ENCODE results near the gene WDR18.
A peak's percentile ranks its signal among the peaks of the same experiment; 100 is the strongest.
"Not testable (repeated sequence)": the region's sequence is repeated elsewhere in the genome, so short reads cannot be mapped to it uniquely, and the experiment has no call there.

Gene WDR18

DNA sequence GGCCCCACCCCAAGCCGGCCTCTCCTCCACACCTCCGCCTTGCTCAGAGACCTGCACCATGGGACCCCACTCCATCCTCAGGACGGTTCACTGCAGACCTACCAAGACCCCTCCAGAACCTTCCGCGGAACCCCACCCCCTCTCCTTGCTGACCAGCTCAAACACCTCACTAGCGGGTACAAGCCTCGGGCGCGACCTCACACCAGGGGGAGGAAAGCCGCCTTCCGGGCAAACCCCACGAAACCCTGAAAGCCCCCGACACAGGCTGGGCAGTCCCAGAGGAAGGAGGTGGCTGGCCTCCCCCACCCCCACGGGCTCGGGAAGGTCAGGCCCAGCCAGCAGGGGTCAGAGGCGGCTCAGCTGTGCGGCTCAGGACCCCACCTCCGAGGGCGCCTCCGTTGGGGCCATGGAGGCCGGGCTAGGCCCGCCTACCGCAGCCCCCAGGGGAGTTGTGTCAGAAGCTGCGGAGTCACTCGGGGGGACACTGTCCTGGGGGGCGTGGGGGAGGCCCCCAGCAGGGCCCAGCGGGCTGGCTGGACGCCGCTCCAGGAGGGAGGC, 25.9 kb downstream of the WDR18 start:
- DNase-seq: no peak

DNA sequence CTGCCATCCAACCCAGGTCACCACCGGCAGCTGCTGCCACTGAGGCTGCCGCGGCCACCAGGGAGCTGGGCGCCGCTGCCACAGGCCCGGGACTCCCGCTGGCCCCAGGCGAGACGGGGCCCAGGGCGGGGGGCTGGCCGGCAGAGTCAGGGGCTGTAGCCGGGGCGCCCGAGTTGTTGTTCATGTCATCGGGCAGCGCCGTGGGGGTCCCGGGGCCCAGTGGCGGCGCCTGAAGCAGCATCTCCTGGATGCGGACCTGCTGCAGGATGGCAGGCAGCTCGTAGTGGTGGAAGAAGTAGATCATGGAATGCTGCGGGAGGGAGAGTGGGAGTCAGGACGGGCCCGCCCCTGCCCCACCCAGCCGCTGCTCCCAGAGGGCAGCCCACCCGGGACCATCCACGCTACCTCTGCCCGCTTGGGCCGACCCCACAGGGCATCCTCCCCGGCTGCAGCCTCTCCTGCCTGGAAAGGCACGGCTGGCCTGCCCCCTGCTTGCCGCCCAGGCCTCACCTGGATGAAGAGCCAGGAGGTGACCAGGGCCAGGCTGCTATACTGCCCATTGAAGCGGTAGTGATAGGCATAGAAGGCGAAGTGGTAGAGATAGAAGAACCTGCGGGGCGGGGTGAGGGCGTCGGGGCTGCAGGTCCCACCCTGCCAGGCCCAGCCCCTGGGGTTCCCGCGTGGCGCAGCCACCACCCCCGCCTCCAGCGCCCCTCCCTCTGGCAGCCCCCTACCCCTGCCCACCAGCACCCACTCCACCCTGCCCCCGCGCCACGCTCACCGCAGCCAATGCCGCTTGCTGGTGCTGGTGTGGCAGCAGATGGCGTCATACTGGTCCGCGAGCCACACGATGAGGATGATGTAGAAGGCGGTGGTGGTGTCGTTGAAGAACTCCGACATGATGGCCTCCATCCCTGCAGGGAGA, 26.7 kb downstream of the WDR18 start:
- no peak for DNase-seq

DNA sequence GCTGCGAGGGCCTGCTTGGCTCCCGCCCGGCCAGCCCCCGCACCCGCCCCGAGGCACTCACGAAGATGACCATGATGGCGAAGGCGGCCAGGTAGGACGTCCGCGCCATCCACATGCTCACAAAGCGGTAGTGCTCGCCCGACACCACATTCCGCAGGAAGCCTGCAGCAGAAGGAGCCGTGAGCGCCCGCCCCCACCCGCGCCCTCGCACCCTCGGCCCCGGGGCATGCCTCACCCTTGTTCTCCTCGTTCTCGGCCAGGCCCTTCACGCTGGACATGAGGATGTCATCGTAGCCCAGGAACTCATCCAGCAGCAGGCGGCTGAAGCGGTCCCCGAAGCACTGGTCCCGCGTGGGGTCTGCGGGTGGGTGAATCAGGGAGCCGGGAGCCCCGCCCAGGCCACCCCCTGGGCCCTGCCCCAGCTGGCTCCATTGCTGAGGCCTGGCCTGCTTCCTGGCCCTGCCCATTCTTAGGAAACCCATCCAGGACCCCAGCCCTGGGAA, 27.7 kb downstream of the WDR18 start:
- DNase-seq: no peak

DNA sequence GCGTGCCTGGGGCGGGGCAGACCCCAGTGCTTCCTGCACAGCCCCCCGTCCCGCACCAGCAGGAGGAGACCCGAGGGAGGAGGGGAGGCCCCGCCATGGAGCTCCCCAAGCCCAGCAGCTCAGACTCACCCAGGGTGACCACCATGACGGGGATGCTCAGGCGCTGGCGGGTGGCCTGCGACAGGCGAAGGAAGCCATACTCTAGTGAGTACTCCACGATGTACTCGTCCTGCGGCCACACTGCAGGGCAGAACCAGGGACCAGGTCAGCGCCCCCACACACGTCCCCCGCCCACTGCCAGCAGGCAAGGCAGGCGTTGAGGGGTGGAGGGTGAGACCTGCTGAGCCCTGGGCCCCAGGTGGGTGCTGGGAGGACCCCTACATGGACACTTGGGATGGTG, 28.2 kb downstream of the WDR18 start:
- no peak for DNase-seq

DNA sequence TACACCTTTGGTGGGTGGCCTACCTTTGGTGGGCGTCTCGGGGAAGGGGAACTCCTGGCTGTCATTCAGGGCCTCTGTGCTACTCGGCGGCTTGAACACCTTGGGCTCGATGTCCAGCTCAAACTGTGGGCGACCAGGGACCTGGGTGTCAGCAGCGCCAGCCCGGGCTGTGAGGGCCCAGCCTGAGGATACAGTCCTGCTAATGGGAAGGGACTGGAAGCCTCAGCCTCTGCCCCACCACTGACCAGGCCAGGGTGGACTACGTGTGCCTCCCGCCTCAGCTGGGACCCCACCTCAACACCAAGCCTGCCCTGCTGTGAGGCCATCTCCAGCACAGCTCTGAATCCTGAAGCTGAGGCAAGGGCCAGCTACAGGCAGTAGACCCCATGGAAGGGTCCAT, 29.1 kb downstream of the WDR18 start:
- no peak for DNase-seq

DNA sequence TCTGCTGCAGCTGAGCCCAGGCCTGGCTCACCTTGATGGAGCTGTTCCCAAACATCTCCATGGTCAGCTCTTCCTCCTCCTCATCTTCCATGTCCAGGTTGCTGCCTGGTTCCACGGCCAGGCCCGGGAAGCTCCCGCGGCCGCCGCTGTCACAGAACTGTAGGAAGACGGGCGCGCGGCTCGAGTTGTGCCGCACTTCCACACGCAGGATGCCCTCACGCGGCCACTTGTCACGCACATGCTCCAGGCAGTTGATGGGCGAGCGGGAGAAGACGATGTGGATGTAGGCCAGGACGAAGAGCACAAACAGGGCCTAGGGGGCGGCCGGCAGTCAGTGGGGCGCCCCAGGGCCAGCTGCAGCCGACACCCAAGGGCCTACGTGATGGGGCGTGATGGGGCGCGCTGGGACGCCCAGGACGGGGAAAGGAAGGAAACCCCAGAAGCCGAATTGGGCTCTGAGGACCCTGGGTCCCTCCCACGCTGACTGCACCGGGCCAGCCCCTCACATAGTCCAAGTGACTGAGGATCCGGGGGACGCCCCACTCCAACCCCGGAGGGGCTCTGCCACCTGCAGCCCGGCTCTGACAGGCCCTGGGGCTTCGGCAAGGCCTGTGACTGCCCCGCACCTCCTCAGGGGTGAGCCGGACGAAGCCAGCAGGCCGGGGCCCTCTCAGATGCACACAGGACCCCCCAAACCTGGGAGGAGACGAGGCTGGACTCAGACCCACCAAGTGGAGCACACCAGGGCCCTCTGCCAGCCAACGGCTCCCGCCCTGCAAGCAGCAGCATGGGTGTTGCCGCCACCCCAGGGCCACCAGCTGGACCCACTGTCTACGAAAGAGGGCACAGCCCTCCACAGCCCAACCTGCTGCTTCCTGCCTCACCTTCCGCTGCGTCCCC, 30.3 kb downstream of the WDR18 start:
- DNase-seq: no peak

DNA sequence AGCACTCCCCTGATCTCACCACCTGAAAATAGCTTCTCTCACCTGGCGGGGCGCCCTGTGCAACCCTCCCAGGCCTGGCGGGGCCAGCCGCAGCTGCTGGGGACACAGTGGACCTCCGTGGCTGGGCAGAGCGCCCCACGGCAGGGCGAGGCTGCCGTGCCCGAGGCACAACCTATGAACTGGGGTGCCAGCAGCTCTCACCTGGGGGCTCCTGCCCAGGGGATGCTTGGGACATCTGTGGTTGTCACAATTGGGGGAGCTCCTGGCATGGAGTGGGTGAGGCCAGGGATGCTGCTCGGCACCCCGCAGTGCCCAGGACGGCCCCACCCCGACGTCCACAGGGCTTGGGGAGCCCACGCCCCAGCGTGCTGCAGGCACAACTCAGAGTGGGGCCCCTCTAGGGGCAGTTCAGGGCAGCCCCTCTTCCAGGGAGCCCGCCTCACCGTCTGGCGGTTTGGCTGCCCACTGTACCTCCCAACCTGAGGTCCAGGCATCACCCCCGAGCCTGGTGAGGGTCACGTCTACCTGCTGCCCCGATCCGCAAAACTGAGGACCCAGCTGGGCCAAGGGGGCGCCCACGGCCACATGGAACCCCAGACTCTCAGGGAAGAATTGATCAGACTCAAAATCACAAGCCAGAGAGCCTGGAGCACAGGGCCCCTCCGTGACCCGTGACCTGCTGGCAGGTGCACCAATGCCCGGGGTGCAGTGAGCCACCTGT, 31.1 kb downstream of the WDR18 start:
- DNase-seq: no peak

DNA sequence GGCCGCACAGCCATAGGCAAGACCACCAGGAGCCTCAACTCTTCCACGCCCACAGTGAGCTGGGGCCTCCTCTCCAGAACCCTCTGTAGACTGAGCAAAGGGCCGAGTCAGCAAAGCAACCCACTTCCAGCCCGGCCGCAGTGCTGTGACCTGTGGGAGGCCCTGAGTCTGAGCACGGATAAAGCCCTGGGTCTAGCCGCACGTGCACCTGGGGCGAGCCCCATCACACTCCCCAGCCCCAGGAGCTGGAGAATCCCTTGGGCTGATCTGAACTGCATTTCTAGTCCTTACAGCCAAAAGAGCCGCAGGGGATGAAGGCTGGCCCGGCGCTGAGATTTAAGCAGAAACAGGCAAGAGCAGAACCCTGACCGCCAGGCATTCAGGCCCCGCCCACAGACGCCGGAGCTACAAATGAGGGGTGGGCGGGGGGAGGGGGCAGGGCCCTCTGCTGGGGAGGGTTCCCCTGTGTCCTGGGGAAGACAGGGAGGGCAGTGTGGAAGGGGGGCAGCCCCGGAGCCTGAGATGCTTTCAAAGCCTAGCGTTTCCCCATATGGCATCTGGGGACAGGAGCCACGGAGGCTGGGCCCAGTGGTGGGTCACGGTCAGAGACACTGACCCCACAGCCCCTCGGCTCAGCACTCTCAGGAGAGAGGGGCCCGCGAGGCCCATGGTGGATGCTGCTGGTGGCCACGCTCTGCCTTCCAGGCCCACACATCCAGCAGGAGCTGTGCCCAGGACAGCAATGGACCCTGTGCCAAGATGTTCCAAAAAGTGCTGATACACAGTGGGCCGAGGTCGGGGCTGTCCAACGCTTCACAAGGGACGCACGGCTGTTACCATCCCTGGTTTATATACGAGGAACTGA, 31.9 kb downstream of the WDR18 start:
- DNase-seq: no peak

DNA sequence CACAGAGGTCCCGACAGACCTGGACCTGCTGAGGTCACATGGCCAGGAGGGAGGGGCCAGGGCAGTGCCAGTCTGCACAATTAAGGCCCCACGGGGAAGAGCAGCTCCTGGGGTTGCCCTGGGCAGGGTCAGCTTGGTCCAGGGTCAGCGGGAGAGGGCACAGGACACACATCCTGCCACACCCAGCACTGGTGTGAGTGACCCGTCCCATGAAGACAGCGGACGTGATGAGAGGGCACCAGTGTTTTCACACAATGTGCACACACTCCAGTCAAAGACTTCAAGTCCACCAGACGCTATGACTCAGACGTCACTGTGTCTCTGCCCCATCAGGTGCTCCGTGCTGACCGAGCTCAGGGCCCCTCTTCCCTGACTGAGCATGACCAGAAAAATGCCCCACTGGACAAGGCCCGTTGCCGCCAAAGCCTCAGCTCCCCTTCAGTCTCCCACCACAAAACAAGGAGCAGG, 32.5 kb downstream of the WDR18 start:
- DNase-seq: no peak

DNA sequence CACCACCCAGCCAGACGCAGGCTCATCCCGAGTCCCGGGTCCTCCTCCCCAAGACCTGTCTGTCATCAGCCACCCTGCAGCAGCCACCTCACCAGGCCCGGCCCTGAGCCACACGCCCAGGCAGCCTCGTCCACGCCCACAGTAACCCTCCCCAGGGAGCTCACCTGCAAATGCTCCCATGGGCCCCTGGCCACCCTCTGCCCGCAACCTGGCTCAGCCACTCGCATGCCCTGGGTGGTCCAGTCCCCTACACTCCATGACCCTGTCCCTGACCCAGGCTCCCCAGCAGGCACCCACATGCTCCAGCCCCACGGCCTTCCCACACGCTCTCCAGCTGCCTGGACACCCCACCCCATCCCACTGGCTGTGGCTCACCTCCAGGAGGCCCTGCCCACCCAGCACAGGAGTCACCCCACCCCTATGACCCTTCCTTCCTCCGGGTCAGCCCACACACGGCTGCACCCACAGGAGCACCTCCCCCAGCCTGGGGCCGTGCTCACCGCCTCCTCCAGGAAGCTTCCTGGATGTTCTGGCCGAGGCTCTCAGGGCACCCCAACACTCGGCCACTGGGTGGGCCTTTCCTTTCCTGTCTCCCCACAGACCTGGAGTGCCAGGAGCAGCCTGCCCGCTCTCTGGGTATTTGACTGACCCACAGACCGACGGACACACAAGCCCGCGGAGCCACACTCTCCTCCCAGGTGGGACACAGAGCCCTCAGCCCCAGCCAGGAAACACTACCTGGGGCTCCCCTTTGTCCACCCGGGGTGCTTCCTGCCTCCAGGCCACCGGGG, 33.2 kb downstream of the WDR18 start:
- DNase-seq: no peak

DNA sequence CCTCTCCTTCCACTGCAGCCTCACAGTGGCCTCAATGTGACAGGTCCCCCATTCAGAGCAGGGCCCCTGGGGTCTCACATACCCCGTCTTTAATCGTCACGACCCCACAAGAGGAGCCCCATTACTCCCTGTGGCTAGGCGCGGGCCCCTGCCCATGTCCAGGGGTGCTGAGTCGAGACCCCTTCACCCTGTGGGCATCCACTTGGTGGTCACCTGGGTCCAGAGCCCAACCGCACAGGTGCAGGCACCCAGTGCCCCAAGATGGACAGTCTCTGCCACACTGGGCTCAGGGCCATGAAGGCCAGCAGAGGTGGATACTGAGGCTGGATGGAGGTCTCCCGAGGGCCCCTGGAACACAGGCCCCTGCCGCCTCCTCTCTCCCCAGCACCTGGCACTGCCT, 33.8 kb downstream of the WDR18 start:
- DNase-seq: no peak

DNA sequence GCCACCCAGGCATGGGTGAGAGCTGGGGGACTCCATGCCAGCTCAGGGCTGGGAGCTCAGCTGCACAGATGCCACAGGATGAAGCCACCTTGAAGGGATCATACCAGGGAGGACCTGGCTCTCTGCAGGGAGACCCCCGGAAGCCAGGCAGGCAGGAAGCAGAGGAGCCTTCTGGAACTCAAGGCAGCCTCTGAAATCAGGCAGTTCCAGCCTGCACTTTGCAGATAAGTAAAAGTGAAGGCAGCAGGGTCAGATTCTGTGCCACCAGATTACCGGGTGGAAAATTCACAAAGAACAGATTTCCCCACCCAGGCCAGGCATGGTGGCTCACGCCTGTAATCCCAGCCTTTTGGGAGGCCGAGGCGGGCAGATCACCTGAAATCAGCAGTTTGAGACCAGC, 34.2 kb downstream of the WDR18 start:
- no peak for DNase-seq

DNA sequence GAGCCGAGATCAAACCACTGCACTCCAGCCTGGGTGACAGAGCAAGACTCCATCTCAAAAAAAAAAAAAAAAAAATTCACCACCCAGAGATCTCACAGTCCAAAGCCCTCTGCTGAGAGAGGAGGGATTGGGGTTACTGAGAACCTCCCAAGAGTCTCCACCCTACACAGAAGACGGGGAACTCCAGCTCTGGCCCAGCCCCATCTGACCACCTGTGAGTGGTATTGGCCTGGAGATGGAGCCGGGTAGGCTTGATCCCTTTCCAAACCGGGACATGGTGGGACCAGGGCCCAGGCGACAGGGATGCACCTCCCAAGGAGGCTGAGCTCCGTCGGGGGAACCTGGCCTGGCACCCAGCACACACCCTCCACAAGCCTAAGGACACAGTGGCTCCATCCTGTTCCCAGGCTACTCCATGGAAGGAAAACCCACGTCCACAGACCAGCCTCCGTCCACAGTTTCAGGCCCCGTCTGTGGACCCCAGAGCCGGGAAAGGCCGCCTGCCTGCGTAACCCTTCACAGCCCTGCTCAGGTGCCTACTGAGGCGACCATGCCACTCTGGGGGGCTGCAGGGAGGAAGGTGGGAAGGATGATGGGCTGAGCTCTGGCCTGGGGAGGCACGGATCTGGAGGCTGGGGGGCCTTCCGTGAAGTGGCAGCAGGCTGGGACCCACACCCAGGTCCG, 34.9 kb downstream of the WDR18 start:
- no peak for DNase-seq

DNA sequence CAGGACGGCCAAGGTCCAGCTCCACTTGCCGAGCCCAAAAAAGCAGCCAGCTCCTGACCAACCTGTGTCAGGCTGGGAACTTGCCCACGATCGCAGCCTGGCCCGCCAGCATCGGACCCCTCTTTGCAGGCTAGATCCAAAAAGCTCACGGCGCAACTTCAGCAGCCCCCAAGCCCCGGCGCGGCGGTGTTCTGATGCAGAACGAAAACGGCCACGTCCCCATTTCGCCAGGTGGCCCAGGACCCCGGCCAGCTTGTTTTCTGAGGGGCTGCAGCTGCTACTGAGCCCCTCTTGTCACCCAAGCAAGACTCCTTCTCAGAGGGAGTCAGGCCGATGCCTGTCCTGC, 35.4 kb downstream of the WDR18 start:
- no peak for DNase-seq

DNA sequence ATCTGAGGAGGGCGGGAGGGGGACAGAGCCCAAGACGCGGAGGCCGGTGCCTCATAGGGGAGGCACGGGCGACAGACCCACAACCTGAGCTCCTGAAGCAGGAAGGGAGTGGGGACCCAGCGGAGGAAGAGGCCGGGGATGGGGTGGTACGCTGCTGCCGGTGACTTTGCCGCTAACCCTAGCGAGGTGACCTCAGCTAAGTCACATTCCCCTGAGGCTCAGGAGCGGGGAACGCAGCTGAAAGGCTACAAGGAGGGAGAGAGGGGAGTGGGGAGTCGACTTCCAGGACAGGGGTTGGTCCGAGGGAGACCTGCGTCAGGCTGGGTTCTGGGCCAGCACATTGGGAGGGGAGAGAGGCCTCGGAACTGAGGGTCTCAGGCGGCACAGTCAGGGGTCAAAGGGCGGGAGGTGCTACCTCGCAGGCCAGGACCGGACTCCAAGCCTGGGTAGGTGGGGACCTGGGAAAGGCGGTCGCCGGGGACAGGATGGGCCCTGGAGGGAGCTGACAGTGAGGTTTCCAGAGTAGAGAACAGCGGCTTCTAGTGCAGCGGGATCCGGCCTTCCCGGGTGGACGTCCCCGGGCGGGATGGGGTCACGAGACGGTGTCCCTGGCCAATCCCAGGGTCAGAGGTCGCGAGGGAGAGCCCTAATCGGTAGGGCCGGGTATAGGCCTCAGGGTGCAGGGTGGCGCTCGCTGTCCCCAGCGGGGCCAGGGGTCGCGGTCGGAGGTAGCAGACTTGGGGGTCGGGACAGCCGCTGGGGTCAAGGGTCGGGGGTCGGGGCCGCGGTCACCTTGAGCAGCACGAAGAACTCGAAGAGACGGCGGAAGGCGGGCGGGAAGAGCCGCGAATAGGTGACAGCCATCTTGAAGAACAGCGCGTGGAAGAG, 36.1 kb downstream of the WDR18 start:
- DNase-seq: no peak

DNA sequence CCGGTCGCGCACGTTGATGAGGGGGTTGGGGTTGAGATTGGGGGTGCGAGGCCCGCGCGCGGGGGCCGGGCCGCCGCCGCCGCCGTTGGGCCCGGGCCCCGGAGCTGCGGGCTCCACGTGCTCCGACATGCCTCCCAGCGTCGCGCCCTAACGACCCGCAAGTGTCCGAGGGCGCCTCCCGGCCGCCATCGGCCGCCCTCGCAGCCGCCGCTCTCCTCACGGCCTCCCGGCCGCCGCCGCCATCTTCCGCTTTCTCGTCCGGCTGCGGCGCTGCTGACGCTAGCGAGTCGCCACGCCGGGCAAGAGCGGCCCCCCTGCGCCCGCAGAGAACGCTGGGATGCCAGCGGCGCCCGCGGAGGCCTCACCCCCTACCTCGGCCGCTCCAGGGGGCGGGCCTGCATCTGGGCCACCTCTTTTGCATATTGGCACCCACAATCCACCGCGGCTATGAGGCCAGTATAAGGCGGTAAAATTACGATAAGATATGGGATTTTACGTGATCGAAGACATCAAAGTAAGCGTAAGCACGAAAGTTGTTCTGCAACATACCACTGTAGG, 36.8 kb downstream of the WDR18 start, which contains the start of gene TMEM259:
Gene TMEM259 (minus strand): TSS at position 256 of the 558 bp plus-strand sequence. CDS start 127 bp downstream, at position 129.
- peak; percentile 96 for DNase-seq

DNA sequence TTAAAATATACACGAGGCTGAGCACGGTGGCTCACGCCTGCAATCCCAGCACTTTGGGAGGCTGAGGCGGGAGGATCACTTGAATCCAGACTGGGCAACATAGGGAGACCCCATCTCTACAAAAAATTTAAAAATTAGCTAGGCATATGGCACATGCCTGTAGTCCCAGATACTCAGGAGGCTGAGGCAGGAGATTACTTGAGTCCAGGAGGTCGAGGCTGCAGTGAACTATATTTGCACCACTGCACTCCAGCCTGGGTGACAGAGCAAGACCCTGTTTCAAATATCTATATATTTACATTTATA, 39.7 kb downstream of the WDR18 start:
- not testable (repeated sequence) for DNase-seq

DNA sequence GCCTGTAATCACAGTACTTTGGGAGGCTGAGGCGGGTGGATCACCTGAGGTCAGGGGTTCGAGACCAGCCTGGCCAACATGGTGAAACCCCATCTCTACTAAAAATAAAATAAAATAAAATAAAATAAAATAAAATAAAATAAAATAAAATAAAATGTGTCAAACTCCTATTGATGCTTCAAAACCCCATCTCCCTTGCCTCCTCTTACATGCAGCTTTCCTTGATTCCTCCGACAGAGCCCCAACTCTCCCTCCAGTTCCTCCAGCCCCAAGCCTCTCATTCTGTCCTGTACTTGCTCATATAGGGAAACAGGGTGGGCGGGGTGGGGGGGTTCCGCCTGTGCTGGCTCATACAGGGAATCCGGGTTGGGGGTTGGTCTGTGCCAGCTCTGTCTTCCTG, 40.9 kb downstream of the WDR18 start:
- not testable (repeated sequence) for DNase-seq

Measured in NK-92 treated with Interleukin-12 subunit alpha and Interleukin-12 subunit beta, amount 100 ng/mL, for 24 hours (cell line).